ENCODE data around the gene SDHD. TPM values are rescaled to one million over a fixed set of nuclear protein-coding genes. Genes with fewer than 3 reads are reported as not detected.

Gene SDHD
- total RNA-seq, 1 donor from 2014 or later = 86.7 TPM

DNA sequence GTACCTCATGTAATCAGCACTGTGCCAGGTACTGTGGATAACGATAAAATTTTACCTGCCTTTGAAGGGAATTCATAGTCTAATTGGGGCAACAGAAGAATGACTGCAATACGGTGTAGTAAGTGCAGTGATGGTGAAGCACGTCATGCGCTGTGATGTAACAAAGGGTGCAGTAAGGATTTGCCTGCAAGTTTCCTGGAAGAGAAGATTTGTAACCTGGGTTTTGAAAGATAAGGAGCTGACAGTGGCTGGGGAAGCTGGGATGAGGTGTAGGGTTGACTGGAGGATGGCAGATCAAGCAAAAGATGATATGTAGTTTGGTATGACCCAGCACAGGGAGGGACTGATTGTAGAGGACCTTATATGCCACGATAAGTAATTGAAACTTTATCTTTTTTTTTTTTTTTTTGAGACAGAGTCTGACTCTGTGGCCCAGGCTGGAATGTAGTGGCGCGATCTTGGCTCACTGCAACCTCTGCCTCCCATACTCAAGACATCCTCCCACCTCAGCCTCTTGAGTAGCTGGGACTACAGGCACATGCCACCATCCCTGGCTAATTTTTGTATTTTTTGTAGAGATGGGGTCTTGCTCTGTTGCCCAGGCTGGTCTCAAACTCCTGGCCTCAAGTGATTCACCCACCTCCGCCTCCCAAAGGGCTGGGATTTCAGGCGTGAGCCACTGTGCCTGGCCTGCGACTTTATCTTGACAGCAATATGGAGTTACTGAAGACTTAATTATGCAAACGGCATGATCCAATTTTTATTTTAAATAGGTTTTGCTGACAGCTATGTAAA lies 11.3 kb downstream of the SDHD start:
- intact Hi-C loops (cut with micrococcal nuclease) = no loop called here

DNA sequence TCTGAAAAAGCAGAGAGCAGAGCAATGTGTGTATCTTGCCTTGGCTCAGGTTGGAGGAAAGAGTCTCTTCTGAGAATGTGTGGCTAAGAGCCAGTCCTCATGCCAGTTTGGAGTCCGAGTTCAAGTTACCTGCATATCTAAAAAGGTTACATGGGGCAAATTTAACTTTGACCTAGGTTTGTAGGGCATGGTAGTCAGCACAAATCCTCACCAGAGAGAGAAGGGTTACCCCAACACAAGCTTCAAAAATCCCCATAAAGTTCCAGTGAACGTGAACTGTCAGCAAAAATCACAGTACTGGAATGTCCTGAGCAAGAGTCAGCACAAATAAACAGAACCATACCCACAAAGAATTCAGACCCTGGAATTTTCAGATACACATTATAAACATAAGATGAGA lies 13.8 kb downstream of the SDHD start:
- intact Hi-C loops (cut with micrococcal nuclease) = no loop called here

GRCh38 chr11:112103446-112103845 lies 16.8 kb downstream of the SDHD start:
- intact Hi-C loops (cut with micrococcal nuclease) = no loop called here

- intact Hi-C loops (cut with micrococcal nuclease) = no loop called here
Measured at GRCh38 chr11:112106070-112106469, 19.4 kb downstream of the SDHD start.

DNA sequence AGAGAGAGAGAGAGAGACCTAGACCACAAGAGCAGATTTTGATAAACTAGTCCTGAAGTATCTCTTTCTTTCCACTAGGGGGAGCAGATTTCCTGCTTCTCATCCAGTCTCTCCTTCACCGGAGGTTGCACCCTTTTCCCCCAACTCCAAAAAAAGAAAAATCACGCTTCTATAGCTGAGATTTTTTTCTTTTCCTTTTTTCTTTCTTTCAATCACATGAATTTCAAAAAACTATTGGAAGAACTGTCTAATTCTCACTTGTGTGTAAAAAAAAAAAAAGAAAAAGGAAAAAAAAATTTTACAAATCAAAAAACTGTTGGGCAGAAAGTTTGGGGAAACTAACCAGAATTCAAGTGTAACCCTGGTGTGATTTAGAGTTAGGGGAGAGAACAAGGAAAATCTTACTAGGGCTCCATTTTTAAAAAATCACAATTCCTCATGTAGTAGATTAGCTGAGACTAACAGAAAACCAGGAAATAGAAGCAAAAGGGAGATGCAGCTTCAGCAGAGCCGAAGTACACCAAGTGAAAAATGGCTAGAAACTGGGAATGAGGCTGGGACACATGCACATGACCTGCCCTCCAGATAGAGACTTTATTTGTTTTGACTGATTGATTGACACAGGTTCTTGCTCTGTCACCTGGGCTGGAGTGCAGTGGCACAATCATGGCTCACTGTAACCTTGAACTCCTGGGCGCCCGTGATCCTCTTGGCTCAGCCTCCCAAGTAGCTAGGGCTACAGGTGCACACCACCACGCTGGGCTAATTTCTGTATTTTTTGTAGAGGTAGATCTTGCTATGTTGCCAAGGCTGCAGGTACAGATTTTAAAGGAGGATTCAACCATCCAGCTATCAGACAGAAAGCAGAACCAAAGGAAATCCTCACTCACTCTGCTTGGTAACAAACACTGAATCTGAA lies 27.1 kb downstream of the SDHD start:
- intact Hi-C loops (cut with micrococcal nuclease) = loop anchor here (1.0 to 5.0 kb wide), 2 partner anchors 64 to 167 kb away; partner anchors contain the start of gene BCO2

- intact Hi-C loops (cut with micrococcal nuclease) = loop anchor here (5.0 kb wide), 1 partner anchor 63 kb away; the partner anchor contains the start of gene BCO2
Measured at GRCh38 chr11:112114460-112114859, 27.8 kb downstream of the SDHD start.

DNA sequence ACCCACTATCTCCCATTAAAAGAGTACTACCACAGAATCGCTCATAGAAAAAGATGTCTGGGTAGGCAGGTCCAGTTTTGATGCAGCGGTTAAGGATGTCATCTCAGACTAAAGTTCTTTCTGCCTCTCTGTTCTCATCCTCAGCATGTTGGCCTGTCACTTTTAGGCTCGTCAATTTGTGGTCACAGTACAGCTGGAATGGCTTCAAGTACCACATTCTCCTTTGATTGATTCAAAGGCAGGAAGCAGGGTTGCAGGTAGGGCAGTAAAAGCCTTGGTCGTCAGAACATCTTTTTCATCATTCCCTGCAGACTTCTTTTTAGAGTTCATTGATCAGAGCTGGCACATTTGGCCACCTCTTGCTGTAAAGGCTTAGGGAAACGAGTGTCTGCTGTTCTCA lies 28.7 kb downstream of the SDHD start:
- intact Hi-C loops (cut with micrococcal nuclease) = no loop called here

GRCh38 chr11:112118176-112118575 lies 31.5 kb downstream of the SDHD start:
- intact Hi-C loops (cut with micrococcal nuclease) = no loop called here

DNA sequence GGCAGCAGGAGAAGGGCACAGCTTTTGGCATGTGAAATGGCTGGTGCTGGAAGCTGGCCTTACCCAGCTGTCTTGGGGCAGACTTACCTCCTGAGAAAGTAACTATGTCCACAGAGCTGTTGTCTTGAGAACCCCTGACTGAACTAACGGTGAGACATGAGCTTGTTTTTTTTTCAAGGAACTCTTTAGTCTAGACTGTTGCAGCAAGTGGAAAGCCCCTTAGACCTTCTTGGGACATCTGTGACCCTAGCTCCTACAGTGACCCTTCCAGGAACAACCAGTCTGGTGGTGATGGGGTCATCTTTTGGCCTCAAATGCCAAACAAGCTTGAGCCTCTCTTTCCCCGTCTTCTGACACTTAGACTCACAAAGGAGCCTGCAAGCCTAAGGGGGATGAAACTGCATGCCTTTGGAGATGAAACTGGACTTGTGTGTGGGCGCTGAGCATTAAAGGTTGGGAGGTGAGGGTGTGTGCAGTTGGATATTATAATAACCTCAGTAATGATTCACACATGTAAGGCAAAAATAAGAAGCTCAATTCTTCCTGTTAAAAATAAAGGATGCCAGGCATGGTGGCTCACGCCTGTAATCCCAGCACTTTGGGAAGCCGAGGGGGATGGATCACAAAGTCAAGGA lies 35.4 kb downstream of the SDHD start:
- intact Hi-C loops (cut with micrococcal nuclease) = no loop called here

- intact Hi-C loops (cut with micrococcal nuclease) = no loop called here
Measured at GRCh38 chr11:112123129-112123528, 36.5 kb downstream of the SDHD start.

DNA sequence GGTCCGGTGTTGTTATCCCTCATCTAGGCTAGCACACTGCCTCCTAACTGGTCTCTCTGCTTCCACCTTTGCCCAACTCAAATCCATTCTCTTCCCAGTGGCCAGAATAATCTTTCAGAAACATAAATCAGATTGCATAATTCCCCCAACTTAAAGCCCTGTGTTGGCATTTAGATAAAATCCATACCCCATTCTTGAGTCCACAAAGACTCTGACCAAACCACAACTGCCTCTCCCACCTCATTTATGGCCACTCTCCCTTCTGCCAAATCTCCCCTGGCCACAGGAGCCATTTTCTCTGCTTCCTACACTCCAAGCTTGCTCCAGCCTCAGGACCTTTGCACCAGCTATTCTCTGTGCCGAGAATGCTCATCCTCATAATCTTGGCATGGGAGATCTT lies 40.4 kb downstream of the SDHD start:
- intact Hi-C loops (cut with micrococcal nuclease) = no loop called here

DNA sequence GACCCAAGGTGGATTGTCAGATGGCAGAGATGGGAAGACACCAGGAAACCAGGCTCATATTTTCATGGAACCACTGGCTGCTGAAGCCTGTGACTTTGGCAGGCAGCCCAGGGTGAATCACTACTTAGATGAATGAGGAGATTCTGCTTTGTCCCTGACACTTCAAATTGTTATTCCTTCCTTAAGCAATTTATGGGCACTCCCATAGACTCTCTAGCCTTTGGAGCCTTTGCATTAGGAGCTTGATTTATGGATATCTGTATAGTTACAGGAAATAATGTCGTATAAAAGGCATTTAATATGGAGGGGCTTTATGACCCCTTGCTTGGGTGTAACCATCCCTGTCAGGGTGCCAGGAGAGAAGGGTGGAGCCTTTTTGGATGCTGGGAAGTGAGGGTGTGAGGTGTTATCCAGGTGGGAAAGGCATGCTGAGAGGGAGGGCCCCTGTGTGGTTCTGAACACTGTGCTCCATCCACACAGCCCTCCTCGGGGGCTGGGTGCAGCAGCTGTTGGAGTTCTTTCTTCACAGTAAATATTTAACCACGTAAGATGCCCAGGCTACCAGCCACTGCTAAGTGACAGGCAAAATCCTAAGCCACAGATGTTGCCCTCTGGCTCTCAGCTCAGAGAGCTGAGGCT lies 41.9 kb downstream of the SDHD start:
- intact Hi-C loops (cut with micrococcal nuclease) = no loop called here

- intact Hi-C loops (cut with micrococcal nuclease) = no loop called here
Measured at GRCh38 chr11:112129656-112130055, 43.0 kb downstream of the SDHD start.

GRCh38 chr11:112132737-112133136 lies 46.1 kb downstream of the SDHD start:
- intact Hi-C loops (cut with micrococcal nuclease) = no loop called here

DNA sequence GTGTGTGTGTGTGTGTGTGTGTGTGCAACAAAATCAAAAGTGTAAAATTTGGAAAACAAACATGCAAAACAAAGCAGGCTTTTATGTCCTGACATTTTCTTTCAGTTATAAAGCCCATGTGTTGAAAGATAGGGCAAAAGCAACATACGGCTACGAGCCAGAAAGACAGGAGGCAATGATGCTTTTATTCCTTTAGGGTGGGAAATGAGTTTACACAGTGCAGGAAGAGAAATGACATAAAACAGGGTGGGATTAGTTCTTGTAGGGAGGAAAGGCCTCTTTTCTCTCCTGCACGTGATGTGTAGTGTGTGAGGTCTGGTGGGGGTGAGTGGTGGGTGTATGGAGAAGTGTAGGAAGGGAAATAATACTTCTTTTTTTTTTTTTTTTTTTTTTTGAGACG lies 47.8 kb downstream of the SDHD start:
- intact Hi-C loops (cut with micrococcal nuclease) = no loop called here

DNA sequence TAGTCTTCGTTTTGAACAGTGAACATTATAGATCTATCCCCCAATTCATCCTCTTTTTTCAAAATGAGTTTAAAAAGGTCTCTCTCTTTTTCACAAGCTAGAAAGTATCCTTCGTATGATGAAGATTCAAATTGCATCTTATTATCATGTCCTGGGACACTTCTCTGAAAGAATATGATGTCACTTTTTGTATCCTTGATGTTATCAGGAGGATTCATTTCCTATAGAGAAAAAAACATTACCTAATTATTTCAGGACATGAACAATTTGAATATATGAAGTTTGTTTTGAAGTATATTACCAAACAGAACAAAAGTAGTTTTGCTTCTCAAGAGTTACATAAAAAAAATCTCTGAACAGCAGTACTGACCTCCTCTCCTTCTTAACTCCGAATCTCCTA lies 56.9 kb downstream of the SDHD start:
- intact Hi-C loops (cut with micrococcal nuclease) = no loop called here

Other genes starting within 250 kb of the SDHD start
- gene ALG9, start 215.3 kb upstream of the SDHD start, total RNA-seq = 31.0 and 31.8 TPM in 2 replicates
- 4.8 and 6.1 TPM in 2 replicates for gene FDXACB1, start 207.7 kb upstream of the SDHD start, total RNA-seq
- gene CFAP68, start 207.3 kb upstream of the SDHD start, total RNA-seq = 13.9 and 16.2 TPM in 2 replicates
- gene CRYAB, start 175.1 kb upstream of the SDHD start, total RNA-seq = not detected in 2 replicates
- gene HSPB2, start 174.1 kb upstream of the SDHD start, total RNA-seq = not detected in 2 replicates
- 0.27 TPM in 1 of 2 replicates, not detected in the other for gene C11orf52, start 168.0 kb upstream of the SDHD start, total RNA-seq
- 9.2 and 10.9 TPM in 2 replicates for gene DIXDC1, start 149.5 kb upstream of the SDHD start, total RNA-seq
- gene DLAT, start 61.5 kb upstream of the SDHD start, total RNA-seq = 37.3 and 41.6 TPM in 2 replicates
- gene PIH1D2, start 12.9 kb upstream of the SDHD start, total RNA-seq = 0.43 and 0.59 TPM in 2 replicates
- 19.5 and 22.8 TPM in 2 replicates for gene NKAPD1, start 12.6 kb upstream of the SDHD start, total RNA-seq
- gene TIMM8B, start 117 bp upstream of the SDHD start, total RNA-seq = 52.1 and 57.4 TPM in 2 replicates
- 1.4 TPM in 2 replicates for gene IL18, start 77.2 kb downstream of the SDHD start, total RNA-seq
- 0.27 TPM in 1 of 2 replicates, not detected in the other for gene TEX12, start 80.5 kb downstream of the SDHD start, total RNA-seq
- 1.1 and 1.4 TPM in 2 replicates for gene BCO2, start 88.6 kb downstream of the SDHD start, total RNA-seq
- 24.4 and 27.8 TPM in 2 replicates for gene PTS, start 139.6 kb downstream of the SDHD start, total RNA-seq
- gene PLET1, start 174.0 kb downstream of the SDHD start, total RNA-seq = not detected in 2 replicates